A673 (cell line): ENCODE measurements around the gene ARHGAP6. TPM values are rescaled to one million over a fixed set of nuclear protein-coding genes. Genes with fewer than 3 reads are reported as not detected.

Source experiments
- Bru-seq: library from RNA; stranded (reverse); fragments of 400-500 nt; gene quantifications from one replicate; lab custom pipeline; 2021; lab: Mats Ljungman, UMichigan
- BruChase-seq, 2 experiments: library from RNA; stranded (reverse); fragments of 400-500 nt; gene quantifications; one replicate each; lab custom pipeline; 2021; lab: Mats Ljungman, UMichigan
- BruUV-seq: library from RNA; stranded (reverse); fragments of 400-500 nt; replicated peaks from 2 replicates; lab custom pipeline; 2021; lab: Mats Ljungman, UMichigan
- CTCF ChIA-PET: fragments of 300-600 bp; sonication (Branson Sonifier 250); formaldehyde crosslinking; loops from one replicate; lab custom pipeline; 2022; ENCODE audit warnings: antibody characterized with exemption; lab: Charles Lee
- POLR2A ChIA-PET: fragments of 300-600 bp; sonication (Branson Sonifier 250); formaldehyde crosslinking; loops from one replicate; lab custom pipeline; 2022; ENCODE audit warnings: antibody characterized with exemption; ENCODE audit not compliant: low non-redundant PET; lab: Charles Lee
- DNase-seq: peaks from one replicate; pipeline ENCODE4 v3.0.0-alpha.2; 2015; ENCODE audit warnings: low spot score
- H3K27ac ChIP-seq: fragments of 200-600 bp; sonication (generic); 2 replicates; pipeline ENCODE4 v1.5.1; 2016; ENCODE audit warnings: mixed run types, low read depth, mild to moderate bottlenecking, mixed read lengths, antibody characterized with exemption, low read length; ENCODE audit not compliant: poor library complexity, severe bottlenecking
- H3K27me3 ChIP-seq: fragments of 200-600 bp; sonication (generic); replicated peaks from 2 replicates; pipeline ENCODE4 v1.6.1; 2017; ENCODE audit warnings: mixed run types, low read depth, mild to moderate bottlenecking, mixed read lengths, antibody characterized with exemption, low read length; ENCODE audit not compliant: insufficient read depth, poor library complexity
- H3K36me3 ChIP-seq: fragments of 200-600 bp; sonication (generic); 2 replicates; pipeline ENCODE4 v1.6.1; 2016; ENCODE audit warnings: mixed run types, mild to moderate bottlenecking, mixed read lengths, antibody characterized with exemption, low read length; ENCODE audit not compliant: insufficient read depth, poor library complexity, severe bottlenecking
- H3K4me1 ChIP-seq: fragments of 200-600 bp; sonication (generic); 2 replicates; pipeline ENCODE4 v1.6.1; 2017; ENCODE audit warnings: mixed run types, mild to moderate bottlenecking, mixed read lengths, antibody characterized with exemption, low read length; ENCODE audit not compliant: insufficient read depth, poor library complexity, severe bottlenecking
- H3K4me3 ChIP-seq: fragments of 200-600 bp; sonication (generic); 2 replicates; pipeline ENCODE4 v1.5.1; 2016; ENCODE audit warnings: low read depth, mixed run types, mild to moderate bottlenecking, mixed read lengths, low read length; ENCODE audit not compliant: poor library complexity, severe bottlenecking
- H3K9me3 ChIP-seq: fragments of 200-600 bp; sonication (generic); 2 replicates; pipeline ENCODE4 v1.6.1; 2016; ENCODE audit warnings: mixed run types, low read depth, mild to moderate bottlenecking, mixed read lengths, antibody characterized with exemption, low read length; ENCODE audit not compliant: poor library complexity, severe bottlenecking
- CTCF ChIP-seq: fragments of 300-800, 200-600 bp; sonication (generic); conservative IDR thresholded peaks from 2 replicates; pipeline ENCODE4 v1.5.1; 2017; ENCODE audit warnings: low read depth, mild to moderate bottlenecking, antibody characterized with exemption, low read length, moderate library complexity, mixed read lengths
- EZH2 ChIP-seq: fragments of 200-600 bp; sonication (generic); IDR thresholded peaks from 2 replicates; pipeline ENCODE4 v1.6.1; 2017; ENCODE audit warnings: borderline replicate concordance, low read depth, mild to moderate bottlenecking, mixed read lengths, antibody characterized with exemption, low read length; ENCODE audit not compliant: poor library complexity, severe bottlenecking
- intact Hi-C: fragments of 100-400 bp; cut with micrococcal nuclease; formaldehyde crosslinking; loops from one replicate; pipeline ENCODE4 v1.10.0; 2022; ENCODE audit not compliant: unreplicated experiment
- long read RNA-seq: library from polyadenylated mRNA; stranded (forward); transcript quantifications from one replicate; pipeline ENCODE4 v2.0.0, GENCODE V29; 2022
- total RNA-seq: library from RNA; stranded (reverse); gene quantifications from 2 replicates; pipeline ENCODE4 v1.2.3, GENCODE V29; 2021

Gene ARHGAP6, protein sequence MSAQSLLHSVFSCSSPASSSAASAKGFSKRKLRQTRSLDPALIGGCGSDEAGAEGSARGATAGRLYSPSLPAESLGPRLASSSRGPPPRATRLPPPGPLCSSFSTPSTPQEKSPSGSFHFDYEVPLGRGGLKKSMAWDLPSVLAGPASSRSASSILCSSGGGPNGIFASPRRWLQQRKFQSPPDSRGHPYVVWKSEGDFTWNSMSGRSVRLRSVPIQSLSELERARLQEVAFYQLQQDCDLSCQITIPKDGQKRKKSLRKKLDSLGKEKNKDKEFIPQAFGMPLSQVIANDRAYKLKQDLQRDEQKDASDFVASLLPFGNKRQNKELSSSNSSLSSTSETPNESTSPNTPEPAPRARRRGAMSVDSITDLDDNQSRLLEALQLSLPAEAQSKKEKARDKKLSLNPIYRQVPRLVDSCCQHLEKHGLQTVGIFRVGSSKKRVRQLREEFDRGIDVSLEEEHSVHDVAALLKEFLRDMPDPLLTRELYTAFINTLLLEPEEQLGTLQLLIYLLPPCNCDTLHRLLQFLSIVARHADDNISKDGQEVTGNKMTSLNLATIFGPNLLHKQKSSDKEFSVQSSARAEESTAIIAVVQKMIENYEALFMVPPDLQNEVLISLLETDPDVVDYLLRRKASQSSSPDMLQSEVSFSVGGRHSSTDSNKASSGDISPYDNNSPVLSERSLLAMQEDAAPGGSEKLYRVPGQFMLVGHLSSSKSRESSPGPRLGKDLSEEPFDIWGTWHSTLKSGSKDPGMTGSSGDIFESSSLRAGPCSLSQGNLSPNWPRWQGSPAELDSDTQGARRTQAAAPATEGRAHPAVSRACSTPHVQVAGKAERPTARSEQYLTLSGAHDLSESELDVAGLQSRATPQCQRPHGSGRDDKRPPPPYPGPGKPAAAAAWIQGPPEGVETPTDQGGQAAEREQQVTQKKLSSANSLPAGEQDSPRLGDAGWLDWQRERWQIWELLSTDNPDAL (N-terminal part only)
- total RNA-seq (0.15 TPM in 1 of 2 replicates, not detected in the other), Bru-seq, nascent RNA (percentile 8 among the genes with signal in this experiment), BruChase-seq, experiment 1, labeled RNA remaining after a 2-hour chase (percentile 9 among the genes with signal in this experiment), BruChase-seq, experiment 2, labeled RNA remaining after a 6-hour chase (percentile 5 among the genes with signal in this experiment)
- long read RNA-seq: 0 reads

GRCh38 chrX:11665168-11666111, at the start of gene ARHGAP6:
ARHGAP6 (minus strand) TSS chrX:11665920; CDS start chrX:11664828, 1,092 bp downstream.
- TF ChIP-seq CTCF (no peak), EZH2 (peak; percentile 12)
- intact Hi-C loops: no loop called here
- ChIA-PET CTCF (interaction anchor here (0.7 kb wide), 1 partner anchor 378 kb away, joined by 14 read pairs; no protein-coding TSS in a partner anchor), POLR2A (no interaction called here)
- H3K27me3 ChIP-seq: peaks cover 82% of the 10 kb centered on the region
- no peaks in the 10 kb centered on the region for H3K9me3 ChIP-seq
- H3K36me3 ChIP-seq: no peaks in the 10 kb centered on the region
- DNase-seq: no peak
- H3K4me3 ChIP-seq: peak within 1 kb of the TSS; percentile 17
- BruUV-seq: no TSS peak
- no peaks in the 10 kb centered on the region for H3K4me1 ChIP-seq
- no peak within 1 kb of the TSS for H3K27ac ChIP-seq

DNA sequence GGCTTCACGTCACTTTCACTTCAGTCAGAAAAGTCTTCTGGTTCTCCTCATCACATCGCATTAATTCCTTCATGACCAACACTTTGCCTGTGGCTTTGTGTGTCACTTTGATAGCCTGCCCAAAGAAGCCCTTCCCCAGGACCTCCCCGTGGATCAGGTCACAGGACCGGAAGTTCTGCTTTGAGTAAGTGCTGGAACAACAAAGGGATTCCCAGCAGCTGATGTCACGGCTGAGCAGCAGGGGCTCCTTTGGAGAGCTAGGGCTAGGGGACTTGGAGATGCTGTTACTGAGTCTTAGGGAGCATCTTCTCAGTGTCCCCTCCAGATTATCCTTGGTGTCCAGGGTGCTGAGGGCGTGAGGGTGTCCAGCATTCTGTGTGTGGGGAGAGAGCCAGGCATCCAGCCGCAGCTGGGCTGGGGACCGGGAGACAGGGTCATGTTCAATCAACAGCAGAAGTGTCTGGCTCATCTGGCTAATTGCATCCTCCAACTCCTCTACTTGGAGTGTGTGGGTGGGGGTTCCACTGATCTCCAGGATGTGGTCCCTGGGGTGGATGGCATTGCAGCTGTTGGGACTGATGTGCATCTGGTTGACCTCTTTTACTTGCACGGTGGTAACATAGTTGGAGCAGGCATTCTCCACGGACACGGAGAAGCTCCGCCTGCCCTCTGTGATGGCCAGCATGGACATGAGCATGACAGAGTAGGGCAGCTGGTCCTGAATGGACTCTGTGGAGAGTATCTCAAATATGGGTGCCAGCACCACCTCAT, 39.2 kb upstream of the ARHGAP6 start:
- POLR2A ChIA-PET: no interaction called here
- peak; percentile 7 for DNase-seq

More for the DNA sequence above, 39.2 kb upstream of the ARHGAP6 start:
- CTCF ChIA-PET: no interaction called here
- H3K36me3 ChIP-seq: no peaks in the 10 kb centered on the region
- no TSS peak for BruUV-seq
- no peak overlapping the region for H3K27ac ChIP-seq
- no peaks in the 10 kb centered on the region for H3K27me3 ChIP-seq
- no peak overlapping the region for H3K4me3 ChIP-seq
- H3K9me3 ChIP-seq: no peaks in the 10 kb centered on the region
- intact Hi-C loops: no loop called here
- TF ChIP-seq CTCF (no peak), EZH2 (no peak)
- H3K4me1 ChIP-seq: no peaks in the 10 kb centered on the region
